ENCODE data around the gene CYP1B1.

The CYP1B1 gene

GRCh38 chr2:38074764-38075506 lies 1.0 kb downstream of the CYP1B1 start:
- DNase-seq, result no peak

GRCh38 chr2:38074058-38074763 lies 1.7 kb downstream of the CYP1B1 start:
- no peak for DNase-seq

- no peak for DNase-seq
Measured at GRCh38 chr2:38073211-38074057, 2.5 kb downstream of the CYP1B1 start.

- no peak for DNase-seq
Measured at GRCh38 chr2:38070438-38070837, 5.5 kb downstream of the CYP1B1 start.

DNA sequence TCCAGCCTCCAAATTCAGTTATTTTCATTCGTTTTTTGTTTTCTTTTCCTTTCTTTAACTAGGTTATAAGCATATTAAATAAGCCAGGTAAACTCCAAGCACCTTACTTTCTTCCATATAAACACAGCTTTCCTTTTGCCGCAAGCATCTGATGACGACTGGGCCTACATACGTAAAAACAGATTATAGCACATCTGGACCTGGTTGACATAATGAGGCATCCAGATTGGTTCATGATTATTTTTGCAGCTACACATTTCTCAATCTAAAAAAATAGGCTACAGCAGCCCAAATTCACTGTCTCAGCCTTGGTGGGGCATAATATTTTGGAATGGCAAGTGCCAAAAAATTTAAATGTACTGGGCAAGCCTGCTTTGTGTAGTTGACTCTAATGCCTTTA lies 7.7 kb downstream of the CYP1B1 start:
- DNase-seq, result no peak

- DNase-seq, result no peak
Measured at GRCh38 chr2:38066421-38067115, 9.4 kb downstream of the CYP1B1 start.

GRCh38 chr2:38065502-38066135 lies 10.3 kb downstream of the CYP1B1 start:
- DNase-seq, result no peak

DNA sequence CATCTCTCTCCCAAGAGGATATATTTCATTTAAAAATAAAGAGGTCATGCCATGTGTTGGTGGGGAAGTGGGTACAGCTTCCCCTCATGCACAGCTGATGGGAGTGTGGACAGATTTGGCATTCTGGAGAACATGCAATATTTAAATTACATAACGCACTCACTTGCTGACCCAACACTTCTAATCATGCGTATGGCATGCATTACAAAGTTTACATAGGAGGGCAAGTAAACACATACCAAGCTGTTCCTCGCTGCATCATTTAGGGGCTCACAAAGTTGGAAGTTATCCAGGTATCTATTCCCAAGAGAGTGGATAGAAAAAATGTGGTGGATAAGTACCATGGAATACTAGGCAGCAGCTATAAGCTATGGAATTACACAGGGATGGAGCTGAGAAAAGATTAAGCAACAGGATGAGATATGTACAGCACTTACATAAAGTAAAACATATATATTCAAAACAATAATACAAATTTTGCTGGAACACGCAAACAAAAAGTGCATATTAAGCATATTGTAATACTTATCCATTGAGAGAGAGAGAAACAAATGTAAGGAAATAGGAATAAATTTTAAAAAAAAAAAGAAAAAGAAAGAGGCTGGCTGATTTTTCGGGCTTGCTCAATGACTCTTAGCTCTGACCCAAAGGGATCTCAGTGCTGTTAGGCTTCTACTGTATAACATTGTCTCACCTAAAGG lies 11.0 kb downstream of the CYP1B1 start:
- no peak for DNase-seq

DNA sequence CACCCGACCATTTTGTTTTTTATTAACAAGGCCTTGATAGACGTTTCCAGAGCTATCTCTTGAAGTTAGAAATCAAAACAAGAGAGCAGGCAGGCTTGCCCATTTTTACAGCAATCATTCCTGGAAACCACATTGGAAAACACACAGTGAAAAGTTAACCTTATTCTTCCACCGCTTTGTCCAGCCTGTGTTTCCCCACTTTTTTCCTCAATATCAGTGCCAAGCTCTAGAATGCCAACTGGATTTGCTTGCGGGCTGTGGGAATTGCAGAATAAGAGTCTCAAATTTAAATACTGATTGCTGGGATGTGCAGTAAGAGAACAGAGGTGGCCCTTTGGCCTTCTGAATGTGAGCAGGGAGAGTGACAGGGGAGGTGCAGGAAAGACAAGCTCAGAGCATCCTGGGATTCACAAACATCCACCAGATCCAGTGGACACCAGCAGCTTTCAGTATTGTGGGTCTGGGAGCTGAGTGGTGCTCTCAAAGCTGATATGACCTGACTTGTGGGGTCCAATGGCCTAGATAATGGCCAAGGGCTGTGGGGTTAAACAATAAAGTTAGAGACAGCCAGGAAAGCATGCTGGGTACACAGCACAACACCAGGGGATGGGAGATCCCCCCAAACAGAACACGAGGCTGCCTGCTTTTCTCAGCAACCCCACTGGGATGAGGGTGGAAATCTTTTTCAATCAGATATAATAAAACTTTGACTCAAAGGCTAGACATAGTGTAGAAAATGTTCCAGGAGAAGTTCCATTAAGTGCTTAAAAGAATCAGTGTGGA lies 15.5 kb downstream of the CYP1B1 start:
- no peak for DNase-seq

DNA sequence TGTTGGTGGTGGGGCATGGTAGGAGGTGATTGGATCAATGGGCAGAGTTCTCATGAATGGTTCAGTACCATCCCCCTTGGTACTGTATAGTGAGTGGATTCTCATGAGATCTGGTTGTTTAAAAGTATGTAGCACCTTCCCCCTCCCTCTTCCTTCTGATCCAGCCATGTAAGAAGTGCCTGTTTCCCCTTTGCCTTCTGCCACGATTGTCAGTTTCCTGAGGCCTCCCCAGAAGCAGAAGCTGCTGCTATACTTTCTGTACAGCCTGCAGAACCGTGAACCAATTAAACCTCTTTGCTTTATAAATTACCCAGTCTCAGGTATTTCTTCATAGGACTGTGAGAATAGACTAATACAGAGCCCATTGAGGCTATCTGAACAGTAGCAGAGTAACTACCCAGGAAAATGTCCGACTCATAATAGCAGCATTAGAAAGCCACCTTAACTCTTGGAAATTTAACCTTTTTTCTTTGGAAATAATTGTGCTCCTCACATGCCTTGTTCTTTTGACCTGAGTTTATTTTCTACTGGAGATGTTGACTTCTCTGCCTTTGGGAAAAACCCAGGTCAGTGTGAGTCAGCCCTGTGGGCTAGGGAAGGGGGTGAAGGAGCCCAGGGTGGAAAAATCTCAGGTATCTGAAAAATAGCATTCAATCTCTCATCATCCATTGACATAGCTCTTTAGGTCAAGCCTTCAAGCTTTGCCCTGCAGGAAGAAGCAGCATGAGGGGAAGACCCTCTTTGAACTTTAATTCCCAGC lies 18.1 kb downstream of the CYP1B1 start:
- DNase-seq, result no peak

- DNase-seq, result no peak
Measured at GRCh38 chr2:38056216-38056615, 19.7 kb downstream of the CYP1B1 start.

- DNase-seq, result no peak
Measured at GRCh38 chr2:38045811-38046210, 30.1 kb downstream of the CYP1B1 start.

DNA sequence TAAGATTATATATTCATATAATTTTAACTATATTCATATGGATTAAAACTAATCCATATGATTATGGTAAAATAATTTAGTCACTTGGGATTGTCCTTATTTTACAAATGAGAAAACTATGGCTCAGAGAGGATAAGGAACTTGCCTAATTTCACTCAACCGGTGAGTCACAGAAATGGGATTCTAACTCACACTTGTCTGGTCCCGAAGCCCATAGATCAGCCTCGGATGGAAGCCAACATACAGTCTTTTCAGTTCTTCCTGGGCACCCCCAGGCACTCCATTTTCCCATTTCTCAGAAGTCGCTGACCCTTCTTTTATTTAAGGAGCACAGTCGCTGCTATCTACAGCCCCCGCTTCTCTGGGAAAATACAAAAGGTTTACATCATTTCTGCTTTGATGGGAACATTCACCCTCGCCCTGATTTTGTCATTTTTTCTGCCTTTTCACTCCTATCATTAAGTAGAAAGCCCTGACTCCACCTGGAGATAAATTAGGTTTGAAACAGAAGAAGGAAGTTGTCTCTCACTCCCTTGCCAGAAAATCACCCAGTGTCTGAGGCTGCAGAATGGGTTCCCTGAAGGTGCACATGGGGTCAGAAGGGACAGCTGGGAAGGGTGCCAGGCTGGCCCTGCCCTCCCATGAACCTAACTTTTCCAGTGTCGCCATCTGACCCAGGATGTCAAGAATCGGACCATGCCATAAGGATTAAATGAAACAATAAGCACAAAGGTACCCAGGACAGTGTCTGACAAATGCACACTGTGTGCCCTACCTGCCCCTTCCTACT lies 36.6 kb downstream of the CYP1B1 start:
- DNase-seq, result no peak

DNA sequence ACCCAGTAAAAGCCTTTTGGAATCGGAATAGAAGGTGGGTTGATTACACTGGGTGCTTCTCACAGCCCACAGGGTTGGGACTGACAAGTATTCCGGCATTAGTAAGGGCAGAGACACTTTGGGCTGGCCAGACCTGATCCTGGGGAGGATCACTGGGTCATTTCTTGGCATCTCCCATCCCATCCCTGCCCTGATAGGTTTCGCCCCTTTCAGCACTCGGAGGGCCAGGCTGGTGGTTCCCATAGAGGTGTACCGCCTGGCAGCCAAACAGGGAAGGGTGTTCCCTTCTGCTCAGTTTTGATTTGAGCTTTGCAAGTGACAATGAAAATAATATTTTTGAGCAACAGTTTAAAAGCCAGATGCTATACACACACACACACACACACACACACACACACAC lies 37.3 kb downstream of the CYP1B1 start:
- no peak for DNase-seq

DNA sequence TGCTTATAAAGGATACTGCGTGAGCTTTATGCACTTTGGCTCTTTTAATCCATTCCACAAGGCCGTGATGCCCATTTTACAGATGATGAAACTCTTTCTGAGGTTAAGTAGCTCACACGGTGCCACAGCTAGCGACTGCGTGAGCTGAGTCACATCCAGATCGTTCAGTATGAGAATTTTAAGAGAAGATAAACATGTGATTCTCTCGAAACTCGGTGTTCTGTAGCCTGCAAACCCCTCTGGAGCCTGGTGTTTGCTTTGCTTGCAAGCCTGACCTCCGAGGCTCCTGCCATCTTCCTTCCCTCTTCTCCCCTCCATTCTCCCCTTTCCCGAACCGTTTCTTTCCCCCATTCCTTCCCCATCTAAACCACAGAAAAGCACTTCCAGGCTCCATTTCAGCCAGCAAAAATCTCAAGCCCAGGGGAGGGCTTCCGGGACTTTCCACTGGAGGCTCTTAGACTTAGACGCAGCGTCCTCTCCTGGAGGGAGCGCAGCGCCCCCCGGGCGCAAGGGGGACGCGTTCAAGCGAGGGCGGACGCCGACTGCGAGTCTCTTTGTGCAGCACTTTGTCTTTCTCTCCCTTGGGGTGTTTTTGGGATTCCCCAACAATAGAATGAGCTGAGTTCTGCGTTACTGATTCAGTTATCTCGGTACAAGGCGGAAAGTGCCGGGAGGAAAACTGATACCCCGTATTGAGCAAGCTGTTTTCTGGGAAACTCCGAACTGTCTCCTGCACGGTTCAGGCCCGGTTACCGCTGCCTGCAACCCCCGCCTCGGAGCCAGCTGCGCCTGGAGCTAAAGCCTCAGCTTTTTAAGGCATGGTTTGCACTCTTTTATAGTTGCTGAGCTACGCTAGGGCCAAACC lies 38.0 kb downstream of the CYP1B1 start:
- DNase-seq, result peak in 1 of 2 experiments; percentile 23

DNA sequence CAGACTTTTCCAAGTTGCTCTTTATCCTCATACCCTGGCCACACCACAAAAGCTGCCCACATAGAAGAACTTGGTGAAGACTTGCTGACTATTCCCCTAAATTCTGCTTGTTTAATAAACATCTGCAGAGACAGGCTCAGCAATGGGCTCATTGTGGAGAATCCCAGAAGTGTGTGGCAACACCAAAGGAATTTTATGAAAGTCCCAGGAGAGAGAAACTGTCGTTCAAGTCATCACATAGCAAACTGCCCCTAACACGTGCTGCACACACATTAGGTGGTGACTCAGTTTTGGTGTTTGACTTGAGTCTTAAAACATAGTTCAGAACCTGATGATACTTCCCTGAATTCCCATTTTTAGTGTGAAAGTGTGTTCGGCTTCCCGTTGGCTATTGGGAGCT lies 38.6 kb downstream of the CYP1B1 start:
- no peak for DNase-seq

GRCh38 chr2:38035968-38036367 lies 40.0 kb downstream of the CYP1B1 start:
- DNase-seq, result no peak

DNA sequence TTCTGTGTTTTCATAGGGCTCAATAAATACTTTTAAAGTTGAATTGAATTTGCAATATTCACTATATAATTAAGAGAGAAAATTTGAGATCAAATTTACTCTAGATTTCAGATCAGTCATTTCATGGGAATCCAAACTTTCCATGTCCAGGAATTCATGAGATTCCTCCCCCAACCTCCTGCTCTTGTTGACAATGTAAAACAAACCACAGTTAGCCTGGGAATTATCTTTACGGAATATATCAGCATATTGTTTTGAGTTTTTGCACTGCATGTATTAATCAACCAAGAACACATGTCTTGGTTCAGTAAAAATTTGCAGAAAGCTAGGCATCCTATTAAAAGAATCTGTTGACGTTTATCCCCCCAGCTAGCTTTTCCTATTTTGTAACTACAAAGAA lies 42.3 kb downstream of the CYP1B1 start:
- no peak for DNase-seq

Measured in SHP77 (cell line).